HG02623 (cell line): ENCODE results near the gene LEAP2.
"Not testable (repeated sequence)": the region's sequence is repeated elsewhere in the genome, so short reads cannot be mapped to it uniquely, and the experiment has no call there.

ENCODE experiments used
- ATAC-seq: cut with Tn5 transposase; IDR thresholded peaks from one replicate; pipeline ENCODE4 v1.9.1; 2021; ENCODE audit warnings: moderate library complexity; ENCODE audit not compliant: unreplicated experiment

The LEAP2 gene

DNA sequence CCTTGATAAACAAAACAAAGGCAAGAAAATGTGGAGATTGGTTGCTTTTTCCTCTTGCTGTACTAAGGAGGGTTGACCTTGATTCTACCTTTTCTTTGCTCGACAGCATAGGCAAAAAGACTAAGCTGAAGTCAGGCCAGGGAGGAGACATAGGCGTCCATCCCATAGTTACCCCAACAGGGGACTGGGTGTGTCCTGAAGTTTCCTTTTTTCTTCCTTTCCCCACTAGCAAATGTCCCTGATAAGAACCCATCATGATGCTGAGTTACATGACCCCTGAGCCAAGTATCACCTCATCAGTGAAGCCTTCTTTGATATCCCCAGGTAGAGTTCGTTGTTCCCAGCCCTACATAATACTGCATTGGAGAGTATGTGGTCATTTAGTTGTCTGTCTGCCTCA lies 33.2 kb upstream of the LEAP2 start:
- ATAC-seq: no peak

DNA sequence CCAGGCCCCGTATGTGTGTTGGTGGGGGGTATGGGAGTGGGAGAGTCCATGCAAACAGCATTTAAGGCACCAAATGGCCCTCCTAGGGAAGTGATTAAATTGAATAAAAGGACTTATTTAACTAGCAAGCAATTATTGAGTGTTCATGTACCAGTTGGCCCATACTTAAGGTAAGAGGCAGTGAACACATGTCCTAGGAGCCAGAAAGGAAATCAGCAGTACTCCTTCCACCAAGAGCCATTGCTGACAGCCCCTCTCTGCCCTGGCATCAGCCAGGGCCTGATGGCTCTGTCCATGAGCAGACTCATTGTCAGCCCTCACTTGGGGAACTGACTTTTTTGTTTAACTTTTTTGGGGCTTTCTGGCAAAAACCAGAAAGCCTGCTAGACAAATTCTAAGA lies 32.6 kb upstream of the LEAP2 start:
- ATAC-seq: no peak

GRCh38 chr5:132841305-132841704 lies 32.2 kb upstream of the LEAP2 start:
- no peak for ATAC-seq

GRCh38 chr5:132848270-132848669 lies 25.2 kb upstream of the LEAP2 start:
- ATAC-seq: no peak

GRCh38 chr5:132849347-132849746 lies 24.1 kb upstream of the LEAP2 start:
- ATAC-seq: no peak

- ATAC-seq: no peak
Observed at GRCh38 chr5:132850066-132850465, 23.4 kb upstream of the LEAP2 start.

DNA sequence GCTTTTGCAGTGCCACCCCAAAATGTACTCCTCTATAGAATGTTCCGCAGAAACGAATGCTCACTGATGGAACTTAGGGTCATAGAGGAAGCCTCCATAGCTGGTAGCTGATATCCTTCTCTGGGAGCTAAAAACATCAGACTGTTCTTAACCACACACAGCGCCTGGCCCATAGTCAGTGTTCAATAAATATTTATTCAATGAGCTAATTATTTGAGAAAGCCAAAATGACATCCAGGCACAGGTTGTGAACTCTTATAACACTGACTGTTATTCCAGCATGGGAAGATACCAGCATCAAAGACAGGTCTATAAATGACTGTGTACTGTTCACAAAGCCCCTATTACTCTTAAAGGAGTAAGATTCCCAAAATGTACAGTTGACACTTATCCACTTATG lies 20.1 kb upstream of the LEAP2 start:
- ATAC-seq: no peak

DNA sequence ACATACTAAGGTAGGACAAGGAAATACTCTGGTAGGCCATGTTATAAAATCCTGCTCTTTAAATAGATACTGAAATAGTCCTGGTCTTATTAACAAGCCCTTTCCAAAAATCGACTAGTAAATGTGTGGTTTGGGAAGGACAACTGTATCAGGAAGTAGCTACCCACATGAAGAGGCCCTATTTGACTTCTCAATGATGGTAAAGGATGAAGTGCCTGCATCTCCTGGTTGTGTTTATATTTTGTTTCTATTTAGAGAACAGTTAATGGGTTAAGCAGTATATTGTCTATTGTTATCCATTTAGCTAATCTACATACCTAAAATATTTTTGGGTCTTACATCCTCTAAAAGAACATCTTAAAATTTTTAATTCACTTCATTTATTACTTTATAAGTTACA lies 19.7 kb upstream of the LEAP2 start:
- ATAC-seq: no peak

GRCh38 chr5:132854301-132854700 lies 19.2 kb upstream of the LEAP2 start:
- ATAC-seq: no peak

- not testable (repeated sequence) for ATAC-seq
Observed at GRCh38 chr5:132854992-132855391, 18.5 kb upstream of the LEAP2 start.

- no peak for ATAC-seq
Observed at GRCh38 chr5:132856011-132856410, 17.5 kb upstream of the LEAP2 start.

GRCh38 chr5:132859889-132860437 lies 13.5 kb upstream of the LEAP2 start:
- no peak for ATAC-seq

- no peak for ATAC-seq
Observed at GRCh38 chr5:132860742-132861141, 12.7 kb upstream of the LEAP2 start.

GRCh38 chr5:132865668-132866341 lies 7.7 kb upstream of the LEAP2 start:
- peak; percentile 8 for ATAC-seq

- ATAC-seq: peak; percentile 98
Observed at GRCh38 chr5:132866342-132867045, 7.0 kb upstream of the LEAP2 start, which contains the start of the genes GDF9 and UQCRQ. Gene GDF9, minus strand, starts transcription at chr5:132866469. Its CDS starts 1,936 bp downstream, at chr5:132864533. Gene UQCRQ, plus strand, starts transcription at chr5:132866642. Its CDS starts 240 bp downstream, at chr5:132866882.

GRCh38 chr5:132867046-132867451 lies 6.4 kb upstream of the LEAP2 start:
- no peak for ATAC-seq

GRCh38 chr5:132868754-132869153 lies 4.7 kb upstream of the LEAP2 start:
- no peak for ATAC-seq

- no peak for ATAC-seq
Observed at GRCh38 chr5:132870801-132871200, 2.7 kb upstream of the LEAP2 start.

DNA sequence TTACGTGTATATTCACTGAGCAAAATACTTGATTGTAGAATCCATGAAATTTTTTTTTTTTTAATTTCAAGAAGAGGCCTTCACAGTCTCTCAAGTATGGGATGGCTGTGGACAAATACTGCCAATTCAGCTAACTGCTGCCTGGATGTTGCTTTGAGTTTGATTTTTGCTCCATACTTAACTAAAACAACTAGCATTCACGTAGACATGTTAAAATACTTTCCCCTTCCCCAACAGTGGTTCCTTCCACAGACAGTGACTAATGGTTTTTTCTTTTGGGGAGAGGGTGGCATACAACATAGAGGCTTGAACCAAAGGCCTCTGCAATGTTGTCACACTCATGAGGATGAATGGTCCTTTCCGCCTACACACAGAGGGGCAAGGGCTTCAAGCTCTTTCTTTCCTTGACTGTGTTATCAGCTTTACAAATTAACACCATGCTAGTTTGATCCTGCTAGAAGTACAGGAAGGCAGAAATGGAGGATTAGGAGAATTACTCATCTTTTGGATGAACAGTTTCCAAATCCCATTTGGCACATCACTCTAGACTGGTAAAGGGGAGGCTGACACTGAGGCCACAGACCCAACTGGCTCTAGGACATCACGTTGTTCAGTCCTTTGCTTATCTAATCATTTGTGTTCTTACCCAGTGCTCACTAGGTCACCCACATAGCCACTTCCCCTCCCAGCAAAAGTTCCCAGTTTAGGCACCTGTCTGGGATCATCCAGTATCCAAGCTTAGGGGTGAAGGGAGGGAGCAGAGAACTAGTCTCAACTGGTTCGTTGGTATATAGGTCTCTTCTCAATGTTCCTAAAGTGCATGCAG lies 1.8 kb upstream of the LEAP2 start:
- no peak for ATAC-seq

GRCh38 chr5:132872788-132873118 lies 715 bp upstream of the LEAP2 start:
- no peak for ATAC-seq

GRCh38 chr5:132873930-132874271 lies 433 bp downstream of the LEAP2 start:
- ATAC-seq: no peak
